ENCODE measurements around the gene PIGT.

The PIGT gene

GRCh38 chr20:45427236-45428149 is 11.6 kb downstream of the PIGT start (continued):
- TF ChIP-seq ZNF354C (tag by site-specific recombination; IDR thresholded peaks at IDR 0.05; ENCODE audit: borderline replicate concordance, low read depth) (no peak), ZBTB10 (tag by site-specific recombination; IDR thresholded peaks at IDR 0.05) (no peak), ZNF2 (tag by site-specific recombination; IDR thresholded peaks at IDR 0.05) (no peak), ZNF747 (tag by site-specific recombination; IDR thresholded peaks at IDR 0.05) (no peak), ZNF302 (tag by site-specific recombination; IDR thresholded peaks at IDR 0.05; ENCODE audit: low read depth) (no peak), ZNF76 (tag by site-specific recombination; IDR thresholded peaks at IDR 0.05; ENCODE audit: borderline replicate concordance, low read depth) (no peak), ZNF426 (tag by site-specific recombination; IDR thresholded peaks at IDR 0.05) (no peak), ZNF121 (tag by site-specific recombination; IDR thresholded peaks at IDR 0.05) (no peak), ZNF280D (tag by site-specific recombination; IDR thresholded peaks at IDR 0.05) (no peak), ZNF394 (tag by site-specific recombination; IDR thresholded peaks at IDR 0.05; ENCODE audit: borderline replicate concordance) (no peak), TRIM28 (IDR thresholded peaks at IDR 0.05; ENCODE audit: borderline replicate concordance, low read length) (no peak), ZNF626 (tag by site-specific recombination; IDR thresholded peaks at IDR 0.05) (no peak)

GRCh38 chr20:45429618-45430017 is 13.7 kb downstream of the PIGT start:
- POLR2A ChIA-PET: interaction anchor here (1.4 kb wide), 1 partner anchor 14 kb away, joined by 5 read pairs; the partner anchor contains the start of gene PIGT
- H3K27ac ChIP-seq (ENCODE audit: extremely low read depth, low read depth, low read length): no peak overlapping the region
- no peaks in the 10 kb centered on the region for H3K4me1 ChIP-seq (ENCODE audit: control insufficient read depth, insufficient read depth, low read length)
- TF ChIP-seq ZNF350 (tag by site-specific recombination; IDR thresholded peaks at IDR 0.05): no peak
- no peak for TF ChIP-seq ZNF777 (tag by site-specific recombination; IDR thresholded peaks at IDR 0.05; ENCODE audit: borderline replicate concordance)
- TF ChIP-seq ZNF792 (tag by site-specific recombination; IDR thresholded peaks at IDR 0.05): no peak
- no peak for TF ChIP-seq ZNF302 (tag by site-specific recombination; IDR thresholded peaks at IDR 0.05; ENCODE audit: low read depth)
- no peak for TF ChIP-seq ZNF48 (tag by site-specific recombination; IDR thresholded peaks at IDR 0.05)
- no peaks in the 10 kb centered on the region for H3K9me3 ChIP-seq (ENCODE audit: control insufficient read depth, insufficient read depth, low read depth, low read length)
- CTCF ChIA-PET: interaction anchor here (0.6 to 2.3 kb wide), 4 partner anchors 14 to 342 kb away, joined by 3 to 14 read pairs (median 4); no protein-coding TSS in a partner anchor
- H3K36me3 ChIP-seq (ENCODE audit: control insufficient read depth in 2 of 2, insufficient read depth in 1 of 2, low read length in 2 of 2): peaks cover 4 to 20% of the 10 kb centered on the region in 2 experiments; a peak in 2 of 3 replicates
- no peak overlapping the region for H3K4me3 ChIP-seq (ENCODE audit: low read depth, low read length)

- H3K4me1 ChIP-seq (ENCODE audit: control insufficient read depth, insufficient read depth, low read length): 0 out of 2 replicates have a peak, but pooled peaks cover 4% of the 10 kb centered on the region
- H3K9me3 ChIP-seq (ENCODE audit: control insufficient read depth, insufficient read depth, low read depth, low read length): no peaks in the 10 kb centered on the region
- TF ChIP-seq SCRT2 (tag by site-specific recombination; IDR thresholded peaks at IDR 0.05): peak; percentile 66
- TF ChIP-seq ZXDB (tag by site-specific recombination; IDR thresholded peaks at IDR 0.05): no peak
- no peak for TF ChIP-seq ZNF433 (tag by site-specific recombination; IDR thresholded peaks at IDR 0.05; ENCODE audit: low read depth)
- H3K36me3 ChIP-seq (ENCODE audit: control insufficient read depth in 2 of 2, insufficient read depth in 1 of 2, low read length in 2 of 2): peaks cover 4% of the 10 kb centered on the region in 2 experiments; a peak in 2 of 3 replicates
- no peak overlapping the region for H3K27ac ChIP-seq (ENCODE audit: extremely low read depth, low read depth, low read length)
- H3K4me3 ChIP-seq (ENCODE audit: low read depth, low read length): no peak overlapping the region
- ChIA-PET POLR2A (interaction anchor here (0.7 kb wide), 1 partner anchor 22 kb away, joined by 6 read pairs; no protein-coding TSS in a partner anchor), CTCF (interaction anchor here (1.7 kb wide), 1 partner anchor 59 kb away, joined by 8 read pairs; no protein-coding TSS in a partner anchor)
These were observed 16.4 kb downstream of the PIGT start for GRCh38 chr20:45432294-45432693.

All from HEK293 (cell line).